Liver (tissue), 9 donors: Measurements from ENCODE around the gene CD200R1. TPM values are rescaled to one million over a fixed set of nuclear protein-coding genes. Genes with fewer than 3 reads are reported as not detected.

ENCODE experiments used
- DNase-seq: peaks from one replicate; pipeline ENCODE4 v3.0.0-alpha.2; 2017; ENCODE audit warnings: low spot score
- H3K27ac ChIP-seq, 2 donors: one replicate each; pipeline ENCODE4 v1.7.0; 2013; ENCODE audit warnings: inconsistent platforms in 2 of 2, low read length in 2 of 2, control low read depth in 1 of 2, low read depth in 1 of 2, mild to moderate bottlenecking in 1 of 2
- H3K27me3 ChIP-seq, 4 donors: one replicate each; pipeline versions ENCODE4 v1.6.1 to v1.7.0; 2013; ENCODE audit warnings: low read length in 3 of 4, inconsistent platforms in 1 of 4, mild to moderate bottlenecking in 1 of 4, moderate library complexity in 1 of 4; ENCODE audit not compliant: control insufficient read depth in 4 of 4, insufficient read depth in 4 of 4
- H3K36me3 ChIP-seq, 4 donors: one replicate each; pipeline versions ENCODE4 v1.6.1 to v1.7.0; 2013; ENCODE audit warnings: low read length in 3 of 4, mild to moderate bottlenecking in 3 of 4, low read depth in 1 of 4, moderate library complexity in 1 of 4; ENCODE audit not compliant: control insufficient read depth in 4 of 4, insufficient read depth in 3 of 4
- H3K4me1 ChIP-seq, 4 donors: one replicate each; pipeline versions ENCODE4 v1.6.1 to v1.7.0; 2013; ENCODE audit warnings: low read length in 3 of 4, mild to moderate bottlenecking in 3 of 4, moderate library complexity in 1 of 4; ENCODE audit not compliant: control insufficient read depth in 4 of 4, insufficient read depth in 4 of 4
- H3K4me3 ChIP-seq, 3 donors: one replicate each; pipeline versions ENCODE4 v1.6.1 to v1.7.0; 2013; ENCODE audit warnings: low read length in 3 of 3, control low read depth in 1 of 3, low read depth in 1 of 3, mild to moderate bottlenecking in 1 of 3
- H3K9ac ChIP-seq, 2 donors: one replicate each; pipeline ENCODE4 v1.7.0; 2013; ENCODE audit warnings: low read length in 2 of 2, mild to moderate bottlenecking in 2 of 2, moderate library complexity in 2 of 2, control low read depth in 1 of 2, low read depth in 1 of 2
- H3K9me3 ChIP-seq, 4 donors: one replicate each; pipeline versions ENCODE4 v1.6.1 to v1.7.0; 2013; ENCODE audit warnings: low read length in 3 of 4; ENCODE audit not compliant: control insufficient read depth in 4 of 4
- EGR1 ChIP-seq, 2 donors: IDR thresholded peaks; 2 replicates each; pipeline ENCODE4 v1.6.1; 2016 to 2018; ENCODE audit warnings: antibody characterized with exemption in 2 of 2, low read depth in 2 of 2
- FOXA1 ChIP-seq: IDR thresholded peaks from 2 replicates; pipeline ENCODE4 v1.6.1; 2016; ENCODE audit warnings: antibody characterized with exemption
- FOXA2 ChIP-seq: IDR thresholded peaks from 2 replicates; pipeline ENCODE4 v1.6.1; 2016; ENCODE audit warnings: antibody characterized with exemption
- GABPA ChIP-seq, 2 donors: IDR thresholded peaks in 1 of 2; conservative IDR thresholded peaks in 1 of 2; 2 replicates each; pipeline ENCODE4 v1.6.1; 2016; ENCODE audit warnings: antibody characterized with exemption in 2 of 2, mild to moderate bottlenecking in 1 of 2, moderate library complexity in 1 of 2
- HNF4A ChIP-seq, 2 donors: conservative IDR thresholded peaks; 2 replicates each; pipeline ENCODE4 v1.6.1; 2016; ENCODE audit warnings: antibody characterized with exemption in 2 of 2, mild to moderate bottlenecking in 2 of 2
- JUND ChIP-seq, 2 donors: IDR thresholded peaks; 2 replicates each; pipeline ENCODE4 v1.6.1; 2016; ENCODE audit warnings: antibody characterized with exemption in 2 of 2
- NR2F2 ChIP-seq: IDR thresholded peaks from 2 replicates; pipeline ENCODE4 v1.6.1; 2016; ENCODE audit warnings: antibody characterized with exemption
- RAD21 ChIP-seq, 2 donors: IDR thresholded peaks; 2 replicates each; pipeline ENCODE4 v1.6.1; 2016; ENCODE audit warnings: antibody characterized with exemption in 2 of 2, mild to moderate bottlenecking in 2 of 2
- RXRA ChIP-seq, 2 donors: IDR thresholded peaks; 2 replicates each; pipeline ENCODE4 v1.6.1; 2017 to 2018; ENCODE audit warnings: antibody characterized with exemption in 2 of 2, mild to moderate bottlenecking in 1 of 2
- SP1 ChIP-seq: IDR thresholded peaks from 2 replicates; pipeline ENCODE4 v1.6.1; 2018; ENCODE audit warnings: antibody characterized with exemption, mild to moderate bottlenecking
- TAF1 ChIP-seq: conservative IDR thresholded peaks from 2 replicates; pipeline ENCODE4 v1.6.1; 2016; ENCODE audit warnings: antibody characterized with exemption, mild to moderate bottlenecking
- YY1 ChIP-seq: IDR thresholded peaks from 2 replicates; pipeline ENCODE4 v1.6.1; 2016; ENCODE audit warnings: antibody characterized with exemption, mild to moderate bottlenecking
- WGBS: extraction: QIAGEN DNeasy Blood & Tissue Kit; methylation state at CpG from one replicate; pipeline ENCODE4 v1.1.7; 2013; 5-methylcytosine and 5-hydroxymethylcytosine counted together
- polyA plus RNA-seq, 2 donors: library from polyadenylated mRNA; stranded (reverse) in 1 of 2; unstranded in 1 of 2; fragments of 200-250 nt in 1 of 2; fragments of >200 nt in 1 of 2; fragmentation: Nextera tagmentation in 1 of 2; extraction: Ambion mirVana in 1 of 2; gene quantifications; one replicate each; pipeline versions ENCODE4 v1.2.1 to v1.2.3, GENCODE V29; 2013 to 2015
- total RNA-seq, 2 donors: library from RNA; depleted of rRNA; stranded (reverse); fragments of >200 nt; gene quantifications; one replicate each; pipeline ENCODE4 v1.2.3, GENCODE V29; 2014
- TF ChIP-seq, protein P1 (sequence below): IDR thresholded peaks from 2 replicates; pipeline ENCODE4 v1.6.1; 2016; ENCODE audit warnings: antibody characterized with exemption
- TF ChIP-seq, protein P2 (sequence below): IDR thresholded peaks from 2 replicates; pipeline ENCODE4 v1.6.1; 2016; ENCODE audit warnings: antibody characterized with exemption
- TF ChIP-seq, protein P3 (sequence below): IDR thresholded peaks from 2 replicates; pipeline ENCODE4 v1.6.1; 2016; ENCODE audit warnings: antibody characterized with exemption
- TF ChIP-seq, protein P4 (sequence below): IDR thresholded peaks from 2 replicates; pipeline ENCODE4 v1.6.1; 2016; ENCODE audit warnings: antibody characterized with exemption, mild to moderate bottlenecking
- TF ChIP-seq, protein P5 (sequence below): fragments of 150-350 bp; IDR thresholded peaks from 2 replicates; pipeline ENCODE4 v1.5.1; 2017; ENCODE audit warnings: improper control_type of control experiment, low read depth, low read length; ENCODE audit not compliant: missing input control
- donor health status: healthy.
- donor health status: healthy.
- donor health status: healthy.
- donor health status: healthy.
- donor health status: healthy.

The CD200R1 gene
- total and polyA plus RNA-seq, 4 donors: 0.40 to 5.4 (median 1.00) TPM

DNA sequence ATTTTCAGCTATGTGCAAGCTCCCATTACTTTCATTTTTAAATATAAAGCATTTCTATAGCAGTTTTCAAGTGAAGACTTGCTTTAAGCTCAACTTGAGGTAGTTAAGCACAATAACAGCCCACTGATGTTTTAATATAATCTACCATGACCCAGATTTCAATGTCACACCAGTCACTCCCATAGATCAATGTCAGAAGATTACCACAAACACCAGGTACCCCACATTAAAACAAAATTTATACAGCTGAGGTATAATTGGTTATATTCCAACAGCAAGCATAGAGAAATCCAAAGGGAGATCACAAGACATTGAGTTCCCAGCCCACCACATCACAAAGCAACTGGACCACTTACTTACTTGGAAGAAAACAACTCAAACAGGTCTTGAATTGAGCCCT is 38.7 kb upstream of the CD200R1 start (continued):
- no peak for TF ChIP-seq RAD21 (IDR thresholded peaks at IDR 0.05)
- TF ChIP-seq SP1: no peak
- TF ChIP-seq, protein P1, sequence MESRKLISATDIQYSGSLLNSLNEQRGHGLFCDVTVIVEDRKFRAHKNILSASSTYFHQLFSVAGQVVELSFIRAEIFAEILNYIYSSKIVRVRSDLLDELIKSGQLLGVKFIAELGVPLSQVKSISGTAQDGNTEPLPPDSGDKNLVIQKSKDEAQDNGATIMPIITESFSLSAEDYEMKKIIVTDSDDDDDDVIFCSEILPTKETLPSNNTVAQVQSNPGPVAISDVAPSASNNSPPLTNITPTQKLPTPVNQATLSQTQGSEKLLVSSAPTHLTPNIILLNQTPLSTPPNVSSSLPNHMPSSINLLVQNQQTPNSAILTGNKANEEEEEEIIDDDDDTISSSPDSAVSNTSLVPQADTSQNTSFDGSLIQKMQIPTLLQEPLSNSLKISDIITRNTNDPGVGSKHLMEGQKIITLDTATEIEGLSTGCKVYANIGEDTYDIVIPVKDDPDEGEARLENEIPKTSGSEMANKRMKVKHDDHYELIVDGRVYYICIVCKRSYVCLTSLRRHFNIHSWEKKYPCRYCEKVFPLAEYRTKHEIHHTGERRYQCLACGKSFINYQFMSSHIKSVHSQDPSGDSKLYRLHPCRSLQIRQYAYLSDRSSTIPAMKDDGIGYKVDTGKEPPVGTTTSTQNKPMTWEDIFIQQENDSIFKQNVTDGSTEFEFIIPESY: no peak
- no peak for TF ChIP-seq GABPA (IDR thresholded peaks at IDR 0.05 in 1 of 2, conservative IDR thresholded peaks at IDR 0.05 in 1 of 2)
- TF ChIP-seq FOXA2: no peak
- TF ChIP-seq JUND (IDR thresholded peaks at IDR 0.05): no peak

DNA sequence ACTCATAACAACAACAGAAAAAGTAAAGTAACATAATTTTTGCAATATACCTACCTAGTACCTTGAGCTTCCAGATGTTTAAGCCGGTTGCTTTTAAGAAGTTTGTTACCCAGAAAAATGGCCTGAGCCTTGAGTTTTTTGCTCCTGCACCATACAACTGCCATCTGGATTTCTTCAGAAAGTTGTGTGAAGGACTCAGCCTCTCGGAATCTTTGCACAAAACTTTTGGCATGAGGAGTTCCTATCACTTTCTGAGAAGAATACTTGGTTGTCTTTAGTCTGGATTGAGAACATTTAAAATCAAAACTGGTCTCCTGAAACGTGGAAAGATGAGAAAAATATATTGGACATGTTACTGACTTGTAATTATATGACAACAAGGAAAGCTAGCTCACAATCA is 33.2 kb upstream of the CD200R1 start:
- no peak overlapping the region for H3K4me3 ChIP-seq
- H3K27ac ChIP-seq: no peak overlapping the region
- H3K27me3 ChIP-seq: no peaks in the 10 kb centered on the region
- peaks cover 2 to 51% (median 40%) of the 10 kb centered on the region in 4 donors for H3K36me3 ChIP-seq
- 87% methylated on average over 3 of the region's 3 CpGs for WGBS
- H3K4me1 ChIP-seq: no peaks in the 10 kb centered on the region
- no peaks in the 10 kb centered on the region for H3K9me3 ChIP-seq
- DNase-seq: no peak
- TF ChIP-seq FOXA1 (no peak), HNF4A (conservative IDR thresholded peaks at IDR 0.05) (no peak), TAF1 (no peak), YY1 (no peak), EGR1 (IDR thresholded peaks at IDR 0.05; ENCODE audit: low read depth in 2 of 2) (no peak), NR2F2 (no peak), RXRA (IDR thresholded peaks at IDR 0.05) (no peak), SP1 (no peak), JUND (IDR thresholded peaks at IDR 0.05) (no peak), GABPA (IDR thresholded peaks at IDR 0.05 in 1 of 2, conservative IDR thresholded peaks at IDR 0.05 in 1 of 2) (no peak)
- TF ChIP-seq, protein P1: no peak
- TF ChIP-seq, protein P2, sequence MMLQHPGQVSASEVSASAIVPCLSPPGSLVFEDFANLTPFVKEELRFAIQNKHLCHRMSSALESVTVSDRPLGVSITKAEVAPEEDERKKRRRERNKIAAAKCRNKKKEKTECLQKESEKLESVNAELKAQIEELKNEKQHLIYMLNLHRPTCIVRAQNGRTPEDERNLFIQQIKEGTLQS: no peak
- no peak overlapping the region for H3K9ac ChIP-seq

DNA sequence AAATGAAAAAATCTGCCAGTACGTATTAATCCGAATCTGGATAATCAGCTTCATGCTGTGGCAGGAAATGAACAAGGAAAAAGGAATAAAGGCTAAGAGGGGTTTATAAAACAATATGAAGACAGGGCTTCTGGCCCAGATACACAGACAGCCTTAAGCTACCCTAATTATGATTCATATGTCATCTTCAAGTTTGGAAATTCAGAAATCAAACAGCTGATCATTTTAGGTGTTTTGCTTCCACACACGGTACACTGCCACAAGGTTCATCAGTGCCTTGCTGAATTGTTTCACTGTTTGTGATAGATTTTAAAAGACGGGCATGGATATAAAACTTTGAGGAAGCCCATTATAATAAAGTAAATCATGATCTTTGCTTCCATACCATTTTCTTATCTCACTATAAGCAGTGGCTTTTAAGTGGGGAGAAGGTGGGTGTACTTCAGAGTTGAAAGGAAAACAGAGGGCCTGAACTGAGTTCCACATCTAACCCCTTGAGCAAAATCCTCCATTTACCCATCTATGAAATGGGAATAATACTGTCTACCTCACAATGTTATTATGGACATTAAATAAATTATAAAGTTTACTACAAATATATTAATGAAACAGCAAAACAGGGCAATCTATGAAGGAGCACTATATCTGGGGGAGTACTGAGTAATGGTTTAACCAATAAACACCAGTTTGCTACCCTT is 31.6 kb upstream of the CD200R1 start:
- 91% methylated on average over 4 of the region's 4 CpGs for WGBS
- TF ChIP-seq EGR1 (IDR thresholded peaks at IDR 0.05; ENCODE audit: low read depth in 2 of 2) (no peak), GABPA (IDR thresholded peaks at IDR 0.05 in 1 of 2, conservative IDR thresholded peaks at IDR 0.05 in 1 of 2) (no peak), SP1 (no peak), TAF1 (no peak), YY1 (no peak), NR2F2 (no peak), FOXA2 (no peak)
- TF ChIP-seq, protein P3, sequence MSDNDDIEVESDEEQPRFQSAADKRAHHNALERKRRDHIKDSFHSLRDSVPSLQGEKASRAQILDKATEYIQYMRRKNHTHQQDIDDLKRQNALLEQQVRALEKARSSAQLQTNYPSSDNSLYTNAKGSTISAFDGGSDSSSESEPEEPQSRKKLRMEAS: no peak
- TF ChIP-seq, protein P4, sequence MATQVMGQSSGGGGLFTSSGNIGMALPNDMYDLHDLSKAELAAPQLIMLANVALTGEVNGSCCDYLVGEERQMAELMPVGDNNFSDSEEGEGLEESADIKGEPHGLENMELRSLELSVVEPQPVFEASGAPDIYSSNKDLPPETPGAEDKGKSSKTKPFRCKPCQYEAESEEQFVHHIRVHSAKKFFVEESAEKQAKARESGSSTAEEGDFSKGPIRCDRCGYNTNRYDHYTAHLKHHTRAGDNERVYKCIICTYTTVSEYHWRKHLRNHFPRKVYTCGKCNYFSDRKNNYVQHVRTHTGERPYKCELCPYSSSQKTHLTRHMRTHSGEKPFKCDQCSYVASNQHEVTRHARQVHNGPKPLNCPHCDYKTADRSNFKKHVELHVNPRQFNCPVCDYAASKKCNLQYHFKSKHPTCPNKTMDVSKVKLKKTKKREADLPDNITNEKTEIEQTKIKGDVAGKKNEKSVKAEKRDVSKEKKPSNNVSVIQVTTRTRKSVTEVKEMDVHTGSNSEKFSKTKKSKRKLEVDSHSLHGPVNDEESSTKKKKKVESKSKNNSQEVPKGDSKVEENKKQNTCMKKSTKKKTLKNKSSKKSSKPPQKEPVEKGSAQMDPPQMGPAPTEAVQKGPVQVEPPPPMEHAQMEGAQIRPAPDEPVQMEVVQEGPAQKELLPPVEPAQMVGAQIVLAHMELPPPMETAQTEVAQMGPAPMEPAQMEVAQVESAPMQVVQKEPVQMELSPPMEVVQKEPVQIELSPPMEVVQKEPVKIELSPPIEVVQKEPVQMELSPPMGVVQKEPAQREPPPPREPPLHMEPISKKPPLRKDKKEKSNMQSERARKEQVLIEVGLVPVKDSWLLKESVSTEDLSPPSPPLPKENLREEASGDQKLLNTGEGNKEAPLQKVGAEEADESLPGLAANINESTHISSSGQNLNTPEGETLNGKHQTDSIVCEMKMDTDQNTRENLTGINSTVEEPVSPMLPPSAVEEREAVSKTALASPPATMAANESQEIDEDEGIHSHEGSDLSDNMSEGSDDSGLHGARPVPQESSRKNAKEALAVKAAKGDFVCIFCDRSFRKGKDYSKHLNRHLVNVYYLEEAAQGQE: no peak
- TF ChIP-seq, protein P5, sequence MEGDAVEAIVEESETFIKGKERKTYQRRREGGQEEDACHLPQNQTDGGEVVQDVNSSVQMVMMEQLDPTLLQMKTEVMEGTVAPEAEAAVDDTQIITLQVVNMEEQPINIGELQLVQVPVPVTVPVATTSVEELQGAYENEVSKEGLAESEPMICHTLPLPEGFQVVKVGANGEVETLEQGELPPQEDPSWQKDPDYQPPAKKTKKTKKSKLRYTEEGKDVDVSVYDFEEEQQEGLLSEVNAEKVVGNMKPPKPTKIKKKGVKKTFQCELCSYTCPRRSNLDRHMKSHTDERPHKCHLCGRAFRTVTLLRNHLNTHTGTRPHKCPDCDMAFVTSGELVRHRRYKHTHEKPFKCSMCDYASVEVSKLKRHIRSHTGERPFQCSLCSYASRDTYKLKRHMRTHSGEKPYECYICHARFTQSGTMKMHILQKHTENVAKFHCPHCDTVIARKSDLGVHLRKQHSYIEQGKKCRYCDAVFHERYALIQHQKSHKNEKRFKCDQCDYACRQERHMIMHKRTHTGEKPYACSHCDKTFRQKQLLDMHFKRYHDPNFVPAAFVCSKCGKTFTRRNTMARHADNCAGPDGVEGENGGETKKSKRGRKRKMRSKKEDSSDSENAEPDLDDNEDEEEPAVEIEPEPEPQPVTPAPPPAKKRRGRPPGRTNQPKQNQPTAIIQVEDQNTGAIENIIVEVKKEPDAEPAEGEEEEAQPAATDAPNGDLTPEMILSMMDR: no peak
- TF ChIP-seq, protein P1: no peak

More for the DNA sequence above, 31.6 kb upstream of the CD200R1 start:
- H3K27ac ChIP-seq: no peak overlapping the region
- H3K27me3 ChIP-seq: no peaks in the 10 kb centered on the region
- peaks cover 5 to 49% (median 37%) of the 10 kb centered on the region in 4 donors for H3K36me3 ChIP-seq
- no peak overlapping the region for H3K9ac ChIP-seq
- no peaks in the 10 kb centered on the region for H3K4me1 ChIP-seq
- no peak overlapping the region for H3K4me3 ChIP-seq
- DNase-seq: no peak
- H3K9me3 ChIP-seq: no peaks in the 10 kb centered on the region
